Kidney (tissue), 14 donors: Measurements from ENCODE around the gene ZBTB11. TPM values are rescaled to one million over a fixed set of nuclear protein-coding genes. Genes with fewer than 3 reads are reported as not detected.

Source experiments
- DNase-seq, 5 donors: peaks; one replicate each; pipeline ENCODE4 v3.0.0-alpha.2; 2013 to 2020
- FAIRE-seq: peaks from 2 replicates; lab custom pipeline; 2012; peaks lifted over from hg19 to GRCh38; lab: Jason Lieb, UNC
- H3K27ac ChIP-seq, 2 donors: one replicate each; pipeline ENCODE4 v1.7.0; 2013; ENCODE audit warnings: low read depth in 2 of 2, low read length in 2 of 2, inconsistent platforms in 1 of 2
- H3K27me3 ChIP-seq: one replicate; pipeline ENCODE4 v1.7.1; 2013; ENCODE audit warnings: low read length, inconsistent platforms; ENCODE audit not compliant: control insufficient read depth, insufficient read depth
- H3K36me3 ChIP-seq, 3 donors: one replicate each; pipeline versions ENCODE4 v1.7.0 to v1.7.1; 2013; ENCODE audit warnings: low read length in 3 of 3, control low read depth in 1 of 3, inconsistent platforms in 1 of 3; ENCODE audit not compliant: insufficient read depth in 3 of 3, control insufficient read depth in 2 of 3
- H3K4me1 ChIP-seq, 3 donors: one replicate each; pipeline versions ENCODE4 v1.7.0 to v1.7.1; 2013; ENCODE audit warnings: low read length in 3 of 3, inconsistent platforms in 1 of 3, low read depth in 1 of 3; ENCODE audit not compliant: control insufficient read depth in 2 of 3, insufficient read depth in 2 of 3
- H3K4me3 ChIP-seq, 3 donors: one replicate each; pipeline versions ENCODE4 v1.7.0 to v1.8.1; 2013; ENCODE audit warnings: low read length in 3 of 3, control low read depth in 1 of 3, inconsistent platforms in 1 of 3
- H3K9ac ChIP-seq, 3 donors: one replicate each; pipeline versions ENCODE4 v1.7.0 to v1.7.1; 2013; ENCODE audit warnings: low read length in 3 of 3, control low read depth in 1 of 3, inconsistent platforms in 1 of 3
- H3K9me3 ChIP-seq, 3 donors: one replicate each; pipeline versions ENCODE4 v1.7.0 to v1.7.1; 2013; ENCODE audit warnings: low read length in 3 of 3, control low read depth in 1 of 3, inconsistent platforms in 1 of 3; ENCODE audit not compliant: control insufficient read depth in 2 of 3, insufficient read depth in 1 of 3
- intact Hi-C: fragments of 100-400 bp; cut with DNase I; formaldehyde crosslinking; loops from one replicate; pipeline ENCODE4 v1.11.1; 2022
- polyA plus RNA-seq: library from polyadenylated mRNA; stranded (reverse); fragments of 350-450 nt; fragmentation: Illumina TruSeq; extraction: RNeasy Lipid Tissue Mini Kit (QIAGEN cat#74804); gene quantifications from one replicate; pipeline ENCODE4 v1.2.3, GENCODE V29; 2014; ENCODE audit warnings: low read depth, low replicate concordance; ENCODE audit not compliant: insufficient read depth
- total RNA-seq: library from RNA; stranded (reverse); fragmentation: NEBNext Ultra II Directional; extraction: Animal tissue kit (Norgen Biotek cat#: 25700); gene quantifications from one replicate; pipeline ENCODE4 v1.2.1, GENCODE V29; 2021
- TF ChIP-seq, protein P1 (sequence below): IDR thresholded peaks from 3 replicates; pipeline ENCODE4 v1.5.1; 2012; ENCODE audit warnings: mild to moderate bottlenecking, moderate library complexity, borderline replicate concordance; ENCODE audit not compliant: insufficient read depth; ENCODE audit errors: extremely low read depth
- donor health status: control.
- donor health status: control.
- donor health status: control.
- donor health status: control.
- donor health status: control.
- donor health status: DM: yes; HTN: yes; CAD: no.
- donor health status: Normal renal cell carcinoma (clear cell type).

Gene ZBTB11
- total and polyA plus RNA-seq, 2 donors from 2014 or later: 4.7 to 14.1 TPM

DNA sequence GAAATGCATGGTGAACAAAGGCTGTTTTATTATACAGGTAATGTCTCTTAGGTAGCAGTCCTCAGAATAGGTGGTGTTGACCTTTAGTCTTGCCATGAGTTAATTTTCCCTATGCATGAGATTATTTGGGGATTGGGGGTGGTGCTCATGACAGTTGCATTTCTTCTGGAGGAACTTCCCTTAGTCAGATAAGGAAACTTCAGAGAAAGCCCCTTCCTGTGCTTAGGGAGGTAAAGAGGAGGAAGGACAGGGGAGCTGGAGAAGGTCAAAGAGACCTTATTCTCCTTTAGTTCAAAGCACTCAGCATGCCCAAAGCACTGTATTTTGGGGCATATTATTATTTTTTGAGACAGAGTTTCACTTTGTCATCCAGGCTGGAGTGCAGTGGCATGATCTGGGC is 47.7 kb downstream of the ZBTB11 start:
- intact Hi-C loops: no loop called here
- H3K9me3 ChIP-seq: peaks cover 0 to 5% (median 0%) of the 10 kb centered on the region in 3 donors
- no peak overlapping the region for H3K27ac ChIP-seq
- TF ChIP-seq, protein P1, sequence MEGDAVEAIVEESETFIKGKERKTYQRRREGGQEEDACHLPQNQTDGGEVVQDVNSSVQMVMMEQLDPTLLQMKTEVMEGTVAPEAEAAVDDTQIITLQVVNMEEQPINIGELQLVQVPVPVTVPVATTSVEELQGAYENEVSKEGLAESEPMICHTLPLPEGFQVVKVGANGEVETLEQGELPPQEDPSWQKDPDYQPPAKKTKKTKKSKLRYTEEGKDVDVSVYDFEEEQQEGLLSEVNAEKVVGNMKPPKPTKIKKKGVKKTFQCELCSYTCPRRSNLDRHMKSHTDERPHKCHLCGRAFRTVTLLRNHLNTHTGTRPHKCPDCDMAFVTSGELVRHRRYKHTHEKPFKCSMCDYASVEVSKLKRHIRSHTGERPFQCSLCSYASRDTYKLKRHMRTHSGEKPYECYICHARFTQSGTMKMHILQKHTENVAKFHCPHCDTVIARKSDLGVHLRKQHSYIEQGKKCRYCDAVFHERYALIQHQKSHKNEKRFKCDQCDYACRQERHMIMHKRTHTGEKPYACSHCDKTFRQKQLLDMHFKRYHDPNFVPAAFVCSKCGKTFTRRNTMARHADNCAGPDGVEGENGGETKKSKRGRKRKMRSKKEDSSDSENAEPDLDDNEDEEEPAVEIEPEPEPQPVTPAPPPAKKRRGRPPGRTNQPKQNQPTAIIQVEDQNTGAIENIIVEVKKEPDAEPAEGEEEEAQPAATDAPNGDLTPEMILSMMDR: no peak
- H3K27me3 ChIP-seq: no peaks in the 10 kb centered on the region
- H3K9ac ChIP-seq: no peak overlapping the region
- no peak for FAIRE-seq
- H3K4me1 ChIP-seq: no peaks in the 10 kb centered on the region
- DNase-seq: no peak
- no peak overlapping the region for H3K4me3 ChIP-seq
- no peaks in the 10 kb centered on the region for H3K36me3 ChIP-seq

DNA sequence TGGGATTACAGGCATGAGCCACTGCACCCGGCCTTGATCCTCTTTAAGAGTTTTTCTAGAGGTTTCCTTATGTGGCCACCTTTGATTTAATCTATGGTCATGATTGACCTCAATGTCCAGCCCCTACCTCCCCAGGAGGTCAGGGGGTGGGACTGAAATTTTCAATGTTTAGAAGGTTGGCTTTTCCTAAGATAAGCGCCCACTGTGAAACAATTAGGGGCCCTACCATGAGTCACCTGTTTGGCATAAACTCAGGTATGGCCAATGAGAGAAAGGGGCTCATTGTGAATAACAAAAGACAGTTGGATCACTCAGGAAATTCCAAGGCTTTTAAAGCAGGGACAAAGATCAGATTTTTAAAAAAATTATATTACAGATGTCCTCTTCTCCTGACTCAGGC is 51.1 kb downstream of the ZBTB11 start:
- H3K36me3 ChIP-seq: no peaks in the 10 kb centered on the region
- intact Hi-C loops: no loop called here
- H3K27me3 ChIP-seq: no peaks in the 10 kb centered on the region
- no peaks in the 10 kb centered on the region for H3K4me1 ChIP-seq
- peaks cover 0 to 5% (median 0%) of the 10 kb centered on the region in 3 donors for H3K9me3 ChIP-seq
- H3K4me3 ChIP-seq: no peak overlapping the region
- TF ChIP-seq, protein P1: no peak
- FAIRE-seq: no peak
- no peak for DNase-seq
- H3K27ac ChIP-seq: no peak overlapping the region
- no peak overlapping the region for H3K9ac ChIP-seq

DNA sequence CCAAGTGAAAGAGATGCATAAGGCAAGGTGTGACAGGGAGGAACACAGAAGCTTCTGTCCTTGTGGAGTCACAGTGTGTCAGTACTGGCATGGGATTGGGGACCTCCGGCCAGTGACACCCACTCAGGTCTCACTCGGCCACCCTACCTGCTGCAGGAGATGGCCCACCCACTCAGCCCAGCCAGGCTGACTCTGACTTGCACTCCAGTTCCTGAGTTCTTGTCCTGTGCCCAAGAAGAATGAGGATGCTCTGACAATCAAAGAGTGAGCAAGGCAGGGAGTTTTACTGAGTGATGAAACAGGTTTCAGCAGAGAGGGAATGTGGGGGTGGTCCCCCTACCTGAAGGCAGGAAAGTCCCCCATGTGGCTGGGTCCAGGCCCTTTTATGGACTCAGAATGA is 52.1 kb downstream of the ZBTB11 start:
- Histone ChIP-seq H3K4me3 (no peak overlapping the region), H3K27ac (no peak overlapping the region), H3K4me1 (no peaks in the 10 kb centered on the region), H3K27me3 (no peaks in the 10 kb centered on the region), H3K36me3 (no peaks in the 10 kb centered on the region), H3K9ac (no peak overlapping the region), H3K9me3 (peaks cover 0 to 5% (median 0%) of the 10 kb centered on the region in 3 donors)
- no peak for DNase-seq
- TF ChIP-seq, protein P1: no peak
- intact Hi-C loops: no loop called here
- no peak for FAIRE-seq

DNA sequence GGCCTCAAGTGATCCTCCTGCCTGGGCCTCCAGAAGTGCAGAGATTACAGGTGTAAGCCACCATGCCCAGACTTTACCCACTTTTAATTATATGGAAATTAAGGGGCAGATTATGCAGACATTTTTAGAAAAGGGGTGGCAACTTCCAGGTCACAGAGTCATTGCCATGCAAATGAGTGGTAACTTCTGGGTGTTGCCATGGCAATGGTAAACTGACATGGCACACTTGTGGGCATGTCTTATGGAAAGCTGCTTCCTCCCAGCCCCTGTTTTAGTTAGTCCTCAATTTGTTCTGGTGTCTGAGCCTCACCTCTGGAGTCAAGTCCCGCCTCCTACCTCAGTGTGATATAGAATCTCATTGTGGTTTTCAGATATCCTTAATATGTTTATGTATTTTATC is 53.3 kb downstream of the ZBTB11 start:
- Histone ChIP-seq H3K4me1 (no peaks in the 10 kb centered on the region), H3K27ac (no peak overlapping the region), H3K9ac (no peak overlapping the region), H3K9me3 (peaks cover 0 to 5% (median 0%) of the 10 kb centered on the region in 3 donors), H3K4me3 (no peak overlapping the region), H3K36me3 (no peaks in the 10 kb centered on the region), H3K27me3 (no peaks in the 10 kb centered on the region)
- intact Hi-C loops: no loop called here
- FAIRE-seq: no peak
- TF ChIP-seq, protein P1: no peak
- DNase-seq: no peak
